GM13977 (cell line): Measurements from ENCODE around the gene NTM.

ENCODE experiments used
- DNase-seq: peaks from one replicate; pipeline ENCODE4 v3.0.0; 2012; ENCODE audit warnings: low spot score
- in situ Hi-C: fragments of 300-500 bp; cut with MboI; formaldehyde crosslinking; loops from one replicate; pipeline ENCODE4 v1.12.0; 2022; ENCODE audit warnings: low sequenced_read_pairs, low pct_unique_long_range_greater_than_20kb, mixed read lengths, inconsistent platforms; ENCODE audit not compliant: unreplicated experiment
- TF ChIP-seq, protein P1 (sequence below): IDR thresholded peaks from 2 replicates; pipeline ENCODE4 v1.5.1; 2012; ENCODE audit warnings: mild to moderate bottlenecking, control low read depth; ENCODE audit not compliant: insufficient read depth; ENCODE audit errors: extremely low read depth, missing control alignments

NTM gene

DNA sequence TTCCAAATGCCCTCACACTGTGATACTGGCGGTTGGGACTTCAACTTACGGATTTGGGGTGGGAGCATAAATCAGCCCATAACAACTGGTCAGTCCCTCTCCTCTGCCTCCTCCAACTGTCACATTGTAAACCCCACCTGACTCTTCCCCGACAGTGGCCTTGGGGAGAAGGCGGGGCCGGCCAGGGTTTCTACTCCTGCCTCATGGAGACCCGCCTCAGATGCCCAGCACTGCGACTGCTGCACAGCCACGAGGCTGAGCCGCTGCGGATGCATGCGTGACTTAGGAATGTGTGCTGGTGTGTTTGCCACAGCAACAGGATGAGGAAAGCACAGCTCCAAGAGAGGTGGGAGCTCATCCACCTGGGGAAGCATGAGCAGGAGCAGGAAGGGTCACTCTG is 914.2 kb downstream of the NTM start:
- no peak for DNase-seq
- TF ChIP-seq, protein P1, sequence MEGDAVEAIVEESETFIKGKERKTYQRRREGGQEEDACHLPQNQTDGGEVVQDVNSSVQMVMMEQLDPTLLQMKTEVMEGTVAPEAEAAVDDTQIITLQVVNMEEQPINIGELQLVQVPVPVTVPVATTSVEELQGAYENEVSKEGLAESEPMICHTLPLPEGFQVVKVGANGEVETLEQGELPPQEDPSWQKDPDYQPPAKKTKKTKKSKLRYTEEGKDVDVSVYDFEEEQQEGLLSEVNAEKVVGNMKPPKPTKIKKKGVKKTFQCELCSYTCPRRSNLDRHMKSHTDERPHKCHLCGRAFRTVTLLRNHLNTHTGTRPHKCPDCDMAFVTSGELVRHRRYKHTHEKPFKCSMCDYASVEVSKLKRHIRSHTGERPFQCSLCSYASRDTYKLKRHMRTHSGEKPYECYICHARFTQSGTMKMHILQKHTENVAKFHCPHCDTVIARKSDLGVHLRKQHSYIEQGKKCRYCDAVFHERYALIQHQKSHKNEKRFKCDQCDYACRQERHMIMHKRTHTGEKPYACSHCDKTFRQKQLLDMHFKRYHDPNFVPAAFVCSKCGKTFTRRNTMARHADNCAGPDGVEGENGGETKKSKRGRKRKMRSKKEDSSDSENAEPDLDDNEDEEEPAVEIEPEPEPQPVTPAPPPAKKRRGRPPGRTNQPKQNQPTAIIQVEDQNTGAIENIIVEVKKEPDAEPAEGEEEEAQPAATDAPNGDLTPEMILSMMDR: no peak
- in situ Hi-C loops: no loop called here

DNA sequence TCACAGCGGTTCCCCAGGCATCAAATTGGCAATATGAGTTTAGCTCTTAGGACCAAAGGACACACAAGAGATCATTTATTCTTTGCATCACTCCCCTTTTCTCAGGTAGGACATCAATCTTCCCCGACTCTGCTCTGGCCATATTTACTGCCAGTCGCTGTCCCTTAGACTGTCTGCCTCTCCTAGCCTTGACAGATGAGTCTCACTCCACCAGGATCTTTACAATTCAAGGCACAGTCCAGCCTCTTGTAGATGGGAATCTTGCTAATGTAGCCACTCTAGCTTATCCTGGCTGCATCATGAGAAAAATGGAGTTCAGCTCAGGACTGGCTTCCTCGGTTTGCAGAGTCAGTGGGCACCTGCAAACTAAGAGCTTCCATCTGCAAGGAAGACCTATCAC is 915.2 kb downstream of the NTM start:
- in situ Hi-C loops: no loop called here
- TF ChIP-seq, protein P1: no peak
- no peak for DNase-seq

DNA sequence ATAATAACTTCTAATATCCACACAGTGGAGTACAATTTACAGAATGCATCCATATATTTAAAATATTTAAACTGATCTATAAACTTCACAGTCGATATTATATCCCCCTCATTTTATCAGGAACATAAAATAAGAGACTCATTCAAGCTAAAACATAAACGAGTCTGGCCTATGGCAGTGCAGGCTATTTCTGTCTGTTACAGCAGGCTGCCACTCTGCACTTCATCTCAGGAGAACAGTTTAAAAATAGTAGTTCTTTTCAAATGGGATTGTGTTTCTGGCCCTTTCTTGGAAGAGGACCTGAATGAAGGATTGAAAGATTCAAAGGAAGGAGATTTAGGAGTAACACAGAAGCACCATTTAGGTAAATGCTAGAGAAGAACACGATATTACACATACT is 915.7 kb downstream of the NTM start:
- no peak for DNase-seq
- in situ Hi-C loops: no loop called here
- TF ChIP-seq, protein P1: no peak

DNA sequence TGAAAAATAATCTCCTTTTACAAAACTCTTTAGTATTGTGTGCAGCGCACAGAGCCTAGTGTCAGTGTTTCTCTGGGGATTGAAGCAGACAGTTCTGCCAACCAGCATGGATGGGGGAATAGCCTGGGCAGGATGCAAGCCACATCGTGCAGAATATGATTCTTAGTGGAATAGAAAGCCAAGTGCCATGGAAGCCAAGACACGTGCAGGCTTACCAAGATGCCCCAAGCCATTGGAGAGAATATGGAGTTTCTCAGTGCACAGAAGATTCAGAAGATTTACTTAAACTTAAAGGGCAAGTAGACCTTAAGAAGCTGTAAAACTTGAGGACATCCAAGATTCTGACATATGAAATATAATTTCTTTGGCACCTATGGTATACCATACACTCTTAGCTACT is 917.6 kb downstream of the NTM start:
- TF ChIP-seq, protein P1: no peak
- in situ Hi-C loops: no loop called here
- no peak for DNase-seq

DNA sequence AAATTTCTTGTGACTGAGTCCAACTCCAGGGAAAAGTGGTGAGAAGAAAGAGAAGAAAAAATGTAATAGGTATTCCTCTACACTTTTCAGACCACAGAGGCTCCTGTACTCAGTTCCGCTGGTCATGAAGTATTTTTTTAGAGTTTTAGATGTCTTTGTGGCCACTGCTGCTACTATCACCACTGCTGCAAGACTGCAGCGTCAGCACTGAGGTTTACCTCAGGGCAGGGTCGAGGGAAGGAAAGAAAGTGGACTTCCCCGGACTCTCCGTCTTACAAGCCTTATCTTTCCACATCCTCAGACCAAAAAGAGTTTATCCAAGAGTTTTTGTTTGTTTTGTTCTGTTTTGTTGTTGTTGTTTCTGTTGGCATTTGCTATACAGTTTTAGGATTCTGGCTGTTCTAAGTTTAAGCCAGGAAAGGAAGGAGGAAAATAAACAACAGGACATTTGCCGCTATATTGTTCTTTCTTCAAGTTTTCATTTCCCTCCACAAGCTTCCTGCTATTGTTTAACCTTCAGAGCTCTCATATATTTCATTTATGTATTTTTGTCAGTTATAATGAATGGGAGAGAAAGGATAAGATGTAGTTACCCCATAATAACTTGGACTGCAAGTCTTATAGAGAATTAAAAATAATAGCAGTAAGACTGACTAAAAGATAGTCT is 919.3 kb downstream of the NTM start:
- no peak for DNase-seq
- TF ChIP-seq, protein P1: no peak
- in situ Hi-C loops: no loop called here

DNA sequence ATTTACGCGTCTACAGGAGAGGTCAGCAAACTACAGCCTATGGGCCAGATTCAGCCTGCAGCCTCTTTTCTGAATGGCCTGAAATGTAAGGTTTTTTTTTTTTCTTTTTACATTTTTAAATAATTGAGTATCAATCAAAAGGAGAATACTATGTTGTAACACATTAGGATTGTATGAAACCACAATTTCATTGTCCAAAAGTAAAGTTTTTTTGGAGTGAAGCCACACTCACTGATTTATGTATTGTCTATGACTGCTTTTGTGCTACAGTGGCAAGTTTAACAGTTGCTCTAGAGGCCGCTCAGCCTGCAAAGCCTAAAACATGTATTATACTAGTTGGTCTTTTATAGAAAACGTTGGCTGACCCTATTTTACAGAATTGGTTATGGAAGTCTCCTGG is 923.2 kb downstream of the NTM start:
- in situ Hi-C loops: no loop called here
- TF ChIP-seq, protein P1: no peak
- no peak for DNase-seq

DNA sequence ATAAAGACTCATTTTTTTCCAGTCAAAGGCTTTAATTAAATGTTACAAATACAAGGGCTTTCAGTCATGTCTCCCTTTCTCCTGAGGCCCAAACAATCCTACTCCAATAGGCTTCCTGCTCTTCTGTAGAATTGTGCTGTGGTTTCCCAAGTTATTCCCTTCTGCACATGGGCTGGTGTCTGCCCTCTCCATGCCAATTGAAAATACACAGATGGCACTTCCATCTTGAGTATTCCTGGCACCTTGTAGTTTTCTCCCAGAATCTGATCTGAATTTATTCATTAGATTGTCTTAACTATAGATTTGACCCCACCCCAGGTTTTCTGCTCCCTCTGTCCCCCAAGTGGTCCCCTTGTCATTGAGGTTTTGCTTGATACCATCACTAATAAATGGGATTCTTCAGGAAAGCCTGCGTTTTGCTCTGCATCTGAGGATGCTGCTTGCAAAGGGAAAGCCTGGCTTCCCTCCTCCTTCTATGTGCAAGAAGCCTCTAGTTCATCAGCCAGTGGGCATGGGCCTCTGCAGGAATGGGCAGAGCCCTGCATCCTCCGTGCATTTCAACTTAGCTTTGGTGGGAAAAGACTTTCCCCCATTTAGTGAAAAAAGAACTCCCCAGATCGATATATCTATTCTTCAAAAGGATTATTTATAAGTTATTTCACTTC is 926.7 kb downstream of the NTM start:
- DNase-seq: no peak
- TF ChIP-seq, protein P1: no peak
- in situ Hi-C loops: no loop called here
